NT2/D1 (cell line): ENCODE measurements around the gene CACFD1.

ENCODE experiments used
- YY1 ChIP-seq: IDR thresholded peaks from 2 replicates; pipeline ENCODE4 v1.6.1; 2011; ENCODE audit not compliant: insufficient read length, insufficient read depth
- ZNF274 ChIP-seq: IDR thresholded peaks from 2 replicates; pipeline ENCODE4 v1.6.1; 2011; ENCODE audit warnings: mild to moderate bottlenecking, low read depth, low read length

GRCh38 chr9:133449760-133450159 lies 10.0 kb upstream of the CACFD1 start:
- TF ChIP-seq YY1 (no peak), ZNF274 (no peak)
